HEK293 (cell line): Measurements from ENCODE around the gene ZFYVE21.

Source experiments
- CTCF ChIA-PET: fragments of 350-600 bp; formaldehyde crosslinking; extraction: SDS; loops from one replicate; lab custom pipeline; 2021; ENCODE audit warnings: antibody characterized with exemption; lab: Yijun Ruan, JAX
- POLR2A ChIA-PET: fragments of 300-600 bp; formaldehyde crosslinking; extraction: SDS; loops from one replicate; lab custom pipeline; 2020; ENCODE audit warnings: antibody characterized with exemption, inconsistent platforms; lab: Yijun Ruan, JAX
- H3K27ac ChIP-seq: fragments of 200-500 bp; sonication (Bioruptor generic); 2 replicates; pipeline ENCODE4 v1.5.1; 2014; ENCODE audit warnings: low read depth, low read length, control low read depth, inconsistent platforms; ENCODE audit errors: extremely low read depth
- H3K36me3 ChIP-seq, 2 experiments: fragments of 200-500 bp in 1 of 2; sonication (Bioruptor generic) in 1 of 2; 1 replicate in 1 of 2; 2 replicates in 1 of 2; pipeline ENCODE4 v1.5.1; 2014 to 2017; ENCODE audit warnings: inconsistent platforms in 2 of 2, low read length in 2 of 2; ENCODE audit not compliant: control insufficient read depth in 2 of 2, insufficient read depth in 1 of 2
- H3K4me1 ChIP-seq: fragments of 200-500 bp; sonication (Bioruptor generic); 2 replicates; pipeline ENCODE4 v1.5.1; 2014; ENCODE audit warnings: mild to moderate bottlenecking, low read length, inconsistent platforms; ENCODE audit not compliant: control insufficient read depth, insufficient read depth
- H3K4me3 ChIP-seq: 2 replicates; pipeline ENCODE4 v1.5.1; 2011; ENCODE audit warnings: low read depth, mild to moderate bottlenecking, control low read depth, low read length, moderate library complexity
- H3K9me3 ChIP-seq: fragments of 200-500 bp; sonication (Bioruptor generic); 2 replicates; pipeline ENCODE4 v1.5.1; 2014; ENCODE audit warnings: low read depth, low read length, inconsistent platforms; ENCODE audit not compliant: control insufficient read depth, insufficient read depth
- GFI1B ChIP-seq: fragments of 450-650 bp; formaldehyde crosslinking; IDR thresholded peaks from 2 replicates; pipeline ENCODE4 v1.5.1; 2016; ENCODE audit warnings: missing biosample characterization, missing genetic modification characterization
- SALL2 ChIP-seq: fragments of 450-650 bp; formaldehyde crosslinking; IDR thresholded peaks from 2 replicates; pipeline ENCODE4 v1.5.0; 2017; ENCODE audit warnings: missing biosample characterization, mild to moderate bottlenecking, missing genetic modification characterization, borderline replicate concordance
- ZEB2 ChIP-seq: fragments of 450-650 bp; formaldehyde crosslinking; IDR thresholded peaks from 2 replicates; pipeline ENCODE4 v1.5.1; 2016; ENCODE audit warnings: missing biosample characterization, missing genetic modification characterization
- ZFP69B ChIP-seq: fragments of 450-650 bp; formaldehyde crosslinking; IDR thresholded peaks from 2 replicates; pipeline ENCODE4 v1.5.1; 2016; ENCODE audit warnings: missing biosample characterization, missing genetic modification characterization
- ZNF114 ChIP-seq: fragments of 450-650 bp; formaldehyde crosslinking; IDR thresholded peaks from 2 replicates; pipeline ENCODE4 v1.5.0; 2017; ENCODE audit warnings: missing biosample characterization, missing genetic modification characterization
- ZNF157 ChIP-seq: fragments of 450-650 bp; formaldehyde crosslinking; IDR thresholded peaks from 2 replicates; pipeline ENCODE4 v1.5.1; 2016; ENCODE audit warnings: missing biosample characterization, missing genetic modification characterization
- ZNF16 ChIP-seq: fragments of 450-650 bp; formaldehyde crosslinking; IDR thresholded peaks from 2 replicates; pipeline ENCODE4 v1.5.1; 2016; ENCODE audit warnings: low read depth, missing biosample characterization, missing genetic modification characterization
- ZNF169 ChIP-seq: fragments of 450-650 bp; formaldehyde crosslinking; IDR thresholded peaks from 2 replicates; pipeline ENCODE4 v1.5.1; 2016; ENCODE audit warnings: missing biosample characterization, missing genetic modification characterization
- ZNF184 ChIP-seq: fragments of 450-650 bp; IDR thresholded peaks from 2 replicates; pipeline ENCODE4 v1.5.1; 2018; ENCODE audit warnings: missing biosample characterization, mild to moderate bottlenecking, missing genetic modification characterization
- ZNF302 ChIP-seq: fragments of 450-650 bp; formaldehyde crosslinking; IDR thresholded peaks from 2 replicates; pipeline ENCODE4 v1.5.1; 2016; ENCODE audit warnings: missing biosample characterization, missing genetic modification characterization, low read depth
- ZNF324 ChIP-seq: fragments of 450-650 bp; formaldehyde crosslinking; IDR thresholded peaks from 2 replicates; pipeline ENCODE4 v1.5.1; 2016; ENCODE audit warnings: missing biosample characterization, missing genetic modification characterization
- ZNF366 ChIP-seq: fragments of 450-650 bp; formaldehyde crosslinking; conservative IDR thresholded peaks from 2 replicates; pipeline ENCODE4 v1.5.1; 2016; ENCODE audit warnings: missing biosample characterization, missing genetic modification characterization
- ZNF404 ChIP-seq: fragments of 450-650 bp; formaldehyde crosslinking; IDR thresholded peaks from 2 replicates; pipeline ENCODE4 v1.5.1; 2017; ENCODE audit warnings: missing biosample characterization, missing genetic modification characterization
- ZNF529 ChIP-seq: fragments of 450-650 bp; formaldehyde crosslinking; IDR thresholded peaks from 2 replicates; pipeline ENCODE4 v1.5.1; 2017; ENCODE audit warnings: missing genetic modification characterization, missing biosample characterization; ENCODE audit not compliant: insufficient replicate concordance
- ZNF621 ChIP-seq: fragments of 450-650 bp; formaldehyde crosslinking; IDR thresholded peaks from 2 replicates; pipeline ENCODE4 v1.5.1; 2017; ENCODE audit warnings: missing biosample characterization, missing genetic modification characterization
- ZNF623 ChIP-seq: fragments of 450-650 bp; formaldehyde crosslinking; IDR thresholded peaks from 2 replicates; pipeline ENCODE4 v1.5.1; 2016; ENCODE audit warnings: missing biosample characterization, missing genetic modification characterization
- ZNF837 ChIP-seq: fragments of 450-650 bp; formaldehyde crosslinking; IDR thresholded peaks from 2 replicates; pipeline ENCODE4 v1.5.1; 2016; ENCODE audit warnings: missing biosample characterization, missing genetic modification characterization
- TF ChIP-seq, protein P1 (sequence below): fragments of 450-650 bp; formaldehyde crosslinking; IDR thresholded peaks from 2 replicates; pipeline ENCODE4 v1.5.1; 2016; ENCODE audit warnings: missing biosample characterization, missing genetic modification characterization, low read depth

The ZFYVE21 gene

GRCh38 chr14:103770500-103770899 is 54.9 kb downstream of the ZFYVE21 start:
- Histone ChIP-seq H3K36me3 (peaks cover 0 to 12% of the 10 kb centered on the region in 2 experiments; a peak in 2 of 3 replicates), H3K27ac (no peak overlapping the region), H3K9me3 (no peaks in the 10 kb centered on the region), H3K4me1 (no peaks in the 10 kb centered on the region), H3K4me3 (no peak overlapping the region)
- TF ChIP-seq ZNF366 (no peak), ZNF621 (tag by site-specific recombination) (no peak), ZNF404 (no peak), ZNF169 (tag by site-specific recombination) (no peak), ZNF529 (tag by site-specific recombination) (no peak), ZNF302 (no peak), SALL2 (tag by site-specific recombination) (no peak)
- ChIA-PET CTCF (interaction anchor here (0.7 to 1.2 kb wide), 2 partner anchors 10 to 954 kb away, joined by 3 read pairs; partner anchors contain the start of gene ADSS1), POLR2A (interaction anchor here (0.7 kb wide), 1 partner anchor 135 kb away, joined by 4 read pairs; no protein-coding TSS in a partner anchor)

- Histone ChIP-seq H3K9me3 (no peaks in the 10 kb centered on the region), H3K36me3 (peaks cover 0 to 14% of the 10 kb centered on the region in 2 experiments; a peak in 2 of 3 replicates), H3K27ac (no peak overlapping the region)
- POLR2A ChIA-PET, result interaction anchor here (0.7 kb wide), 1 partner anchor 135 kb away, joined by 4 read pairs; no protein-coding TSS in a partner anchor
- TF ChIP-seq ZNF623 (no peak), ZNF837 (no peak), ZFP69B (tag by site-specific recombination) (no peak)
- TF ChIP-seq, all 188 proteins: peak for 0
- CTCF ChIA-PET, result interaction anchor here (0.7 to 1.2 kb wide), 2 partner anchors 9 to 953 kb away, joined by 3 read pairs; partner anchors contain the start of gene ADSS1
- H3K4me1 ChIP-seq, result no peaks in the 10 kb centered on the region
- no peak overlapping the region for H3K4me3 ChIP-seq
These were observed 55.3 kb downstream of the ZFYVE21 start for GRCh38 chr14:103770902-103771301.

GRCh38 chr14:103772078-103772712 is 56.6 kb downstream of the ZFYVE21 start:
- no peaks in the 10 kb centered on the region for H3K4me1 ChIP-seq
- POLR2A ChIA-PET, result no interaction called here
- CTCF ChIA-PET, result no interaction called here

DNA sequence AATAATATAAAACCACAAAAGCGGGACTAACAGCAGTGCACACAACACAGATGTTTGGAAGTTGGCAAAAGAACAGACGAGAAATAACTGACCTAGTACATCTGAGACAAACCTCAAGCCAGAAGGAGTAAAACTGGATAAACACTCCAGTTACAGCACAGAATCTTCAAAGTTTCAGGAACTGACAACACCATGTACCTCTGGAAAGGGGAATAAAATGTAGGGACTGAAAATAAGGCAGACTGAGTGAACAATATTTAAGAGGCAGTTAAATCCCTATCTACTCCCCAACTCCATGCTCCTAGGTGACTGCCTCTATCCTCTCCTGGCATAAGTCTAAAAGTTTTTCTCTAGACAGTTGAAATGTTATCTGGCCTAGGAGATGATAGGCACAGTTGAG is 57.9 kb downstream of the ZFYVE21 start:
- CTCF ChIA-PET, result interaction anchor here (1.5 kb wide), 1 partner anchor 35 kb away, joined by 5 read pairs; no protein-coding TSS in a partner anchor
- no peak overlapping the region for H3K27ac ChIP-seq
- H3K36me3 ChIP-seq, result peaks cover 4 to 17% of the 10 kb centered on the region in 2 experiments; a peak in 2 of 3 replicates
- POLR2A ChIA-PET, result no interaction called here
- TF ChIP-seq ZEB2 (tag by site-specific recombination) (no peak), ZNF157 (no peak), ZNF184 (tag by site-specific recombination) (no peak), ZNF324 (tag by site-specific recombination) (no peak), ZNF16 (no peak), ZNF114 (tag by site-specific recombination) (no peak)
- TF ChIP-seq, protein P1, sequence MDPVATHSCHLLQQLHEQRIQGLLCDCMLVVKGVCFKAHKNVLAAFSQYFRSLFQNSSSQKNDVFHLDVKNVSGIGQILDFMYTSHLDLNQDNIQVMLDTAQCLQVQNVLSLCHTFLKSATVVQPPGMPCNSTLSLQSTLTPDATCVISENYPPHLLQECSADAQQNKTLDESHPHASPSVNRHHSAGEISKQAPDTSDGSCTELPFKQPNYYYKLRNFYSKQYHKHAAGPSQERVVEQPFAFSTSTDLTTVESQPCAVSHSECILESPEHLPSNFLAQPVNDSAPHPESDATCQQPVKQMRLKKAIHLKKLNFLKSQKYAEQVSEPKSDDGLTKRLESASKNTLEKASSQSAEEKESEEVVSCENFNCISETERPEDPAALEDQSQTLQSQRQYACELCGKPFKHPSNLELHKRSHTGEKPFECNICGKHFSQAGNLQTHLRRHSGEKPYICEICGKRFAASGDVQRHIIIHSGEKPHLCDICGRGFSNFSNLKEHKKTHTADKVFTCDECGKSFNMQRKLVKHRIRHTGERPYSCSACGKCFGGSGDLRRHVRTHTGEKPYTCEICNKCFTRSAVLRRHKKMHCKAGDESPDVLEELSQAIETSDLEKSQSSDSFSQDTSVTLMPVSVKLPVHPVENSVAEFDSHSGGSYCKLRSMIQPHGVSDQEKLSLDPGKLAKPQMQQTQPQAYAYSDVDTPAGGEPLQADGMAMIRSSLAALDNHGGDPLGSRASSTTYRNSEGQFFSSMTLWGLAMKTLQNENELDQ, result no peak
- no peaks in the 10 kb centered on the region for H3K9me3 ChIP-seq
- H3K4me1 ChIP-seq, result no peaks in the 10 kb centered on the region
- H3K4me3 ChIP-seq, result no peak overlapping the region

More at GRCh38 chr14:103772078-103772712, 56.6 kb downstream of the ZFYVE21 start:
- Histone ChIP-seq H3K36me3 (peaks cover 0 to 14% of the 10 kb centered on the region in 2 experiments; a peak in 1 of 3 replicates), H3K4me3 (no peak overlapping the region), H3K27ac (no peak overlapping the region), H3K9me3 (no peaks in the 10 kb centered on the region)
- TF ChIP-seq ZNF184 (tag by site-specific recombination), result peak; percentile 100
- no peak for TF ChIP-seq GFI1B (tag by site-specific recombination)
